Body of pancreas (tissue), 4 donors: Measurements from ENCODE around the gene SRRM4. TPM values are rescaled to one million over a fixed set of nuclear protein-coding genes. Genes with fewer than 3 reads are reported as not detected.

Experiments
- ATAC-seq: fragments of 150-250 bp; one replicate; pipeline ENCODE4 v1.9.1; 2016
- DNase-seq, 4 donors: peaks; one replicate each; pipeline ENCODE4 v3.0.0-alpha.2; 2019
- H3K27ac ChIP-seq, 4 donors: fragments of 200-600 bp; sonication (generic); 1 replicate in 3 of 4; 2 replicates in 1 of 4; pipeline versions ENCODE4 v1.5.1 to v1.6.1; 2016 to 2019; ENCODE audit warnings: mild to moderate bottlenecking in 1 of 4, mixed read lengths in 1 of 4, moderate library complexity in 1 of 4
- H3K27me3 ChIP-seq, 2 donors: fragments of 200-600 bp; sonication (generic); one replicate each; pipeline ENCODE4 v1.6.0; 2016; ENCODE audit warnings: mild to moderate bottlenecking in 1 of 2
- H3K36me3 ChIP-seq, 2 donors: fragments of 200-600 bp; sonication (generic); replicated peaks in 1 of 2; 2 replicates each; pipeline ENCODE4 v1.5.1; 2016; ENCODE audit warnings: low read depth in 2 of 2; ENCODE audit not compliant: insufficient read depth in 1 of 2
- H3K4me1 ChIP-seq: fragments of 200-600 bp; sonication (generic); one replicate; pipeline ENCODE4 v1.6.0; 2016
- H3K4me3 ChIP-seq, 2 donors: fragments of 200-600 bp; sonication (generic); 1 replicate in 1 of 2; 2 replicates in 1 of 2; pipeline ENCODE4 v1.5.1; 2016 to 2019
- H3K9me3 ChIP-seq, 3 donors: fragments of 200-600 bp; sonication (generic); 1 replicate in 2 of 3; 2 replicates in 1 of 3; pipeline ENCODE4 v1.5.1; 2016
- POLR2A ChIP-seq, 3 donors: fragments of 450-650 bp; IDR thresholded peaks; one replicate each; pipeline ENCODE4 v1.6.1; 2016; ENCODE audit warnings: antibody characterized with exemption in 3 of 3, mild to moderate bottlenecking in 2 of 3
- WGBS, 2 donors: methylation state at CpG; one replicate each; pipeline ENCODE4 v1.1.5; 2017; 5-methylcytosine and 5-hydroxymethylcytosine counted together
- intact Hi-C: fragments of 100-400 bp; cut with DNase I; formaldehyde crosslinking; loops from one replicate; pipeline ENCODE4 v1.15.1; 2023
- total RNA-seq, 2 donors: library from RNA; depleted of rRNA; stranded (reverse); fragments of >200 nt; gene quantifications; one replicate each; pipeline ENCODE4 v1.1.0, GENCODE V29; 2016
- TF ChIP-seq, protein P1 (sequence below), 7 experiments: fragments of 450-650 bp in 4 of 7; fragments of 200-600 bp in 3 of 7; sonication (generic) in 3 of 7; IDR thresholded peaks; one replicate each; pipeline ENCODE4 v1.5.1; 2016 to 2019; ENCODE audit warnings: antibody characterized with exemption in 7 of 7

SRRM4 gene
- total RNA-seq, 2 donors from 2014 or later = not detected

GRCh38 chr12:119060847-119061796, 79.8 kb downstream of the SRRM4 start:
- 10 to 12% methylated on average over 16 of the region's 16 CpGs for WGBS, 2 donors
- peaks cover 4% of the 10 kb centered on the region for H3K4me1 ChIP-seq
- DNase-seq (peak; percentile 70 to 86 (median 80)), ATAC-seq (no peak)
- H3K9me3 ChIP-seq = no peaks in the 10 kb centered on the region
- no peaks in the 10 kb centered on the region for H3K36me3 ChIP-seq
- no peaks in the 10 kb centered on the region for H3K27me3 ChIP-seq
- H3K4me3 ChIP-seq = no peak overlapping the region
- no peak overlapping the region for H3K27ac ChIP-seq
- no peak for TF ChIP-seq POLR2A (IDR thresholded peaks at IDR 0.05)
- TF ChIP-seq, protein P1, sequence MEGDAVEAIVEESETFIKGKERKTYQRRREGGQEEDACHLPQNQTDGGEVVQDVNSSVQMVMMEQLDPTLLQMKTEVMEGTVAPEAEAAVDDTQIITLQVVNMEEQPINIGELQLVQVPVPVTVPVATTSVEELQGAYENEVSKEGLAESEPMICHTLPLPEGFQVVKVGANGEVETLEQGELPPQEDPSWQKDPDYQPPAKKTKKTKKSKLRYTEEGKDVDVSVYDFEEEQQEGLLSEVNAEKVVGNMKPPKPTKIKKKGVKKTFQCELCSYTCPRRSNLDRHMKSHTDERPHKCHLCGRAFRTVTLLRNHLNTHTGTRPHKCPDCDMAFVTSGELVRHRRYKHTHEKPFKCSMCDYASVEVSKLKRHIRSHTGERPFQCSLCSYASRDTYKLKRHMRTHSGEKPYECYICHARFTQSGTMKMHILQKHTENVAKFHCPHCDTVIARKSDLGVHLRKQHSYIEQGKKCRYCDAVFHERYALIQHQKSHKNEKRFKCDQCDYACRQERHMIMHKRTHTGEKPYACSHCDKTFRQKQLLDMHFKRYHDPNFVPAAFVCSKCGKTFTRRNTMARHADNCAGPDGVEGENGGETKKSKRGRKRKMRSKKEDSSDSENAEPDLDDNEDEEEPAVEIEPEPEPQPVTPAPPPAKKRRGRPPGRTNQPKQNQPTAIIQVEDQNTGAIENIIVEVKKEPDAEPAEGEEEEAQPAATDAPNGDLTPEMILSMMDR (IDR thresholded peaks at IDR 0.05) = no peak
- intact Hi-C loops = no loop called here

DNA sequence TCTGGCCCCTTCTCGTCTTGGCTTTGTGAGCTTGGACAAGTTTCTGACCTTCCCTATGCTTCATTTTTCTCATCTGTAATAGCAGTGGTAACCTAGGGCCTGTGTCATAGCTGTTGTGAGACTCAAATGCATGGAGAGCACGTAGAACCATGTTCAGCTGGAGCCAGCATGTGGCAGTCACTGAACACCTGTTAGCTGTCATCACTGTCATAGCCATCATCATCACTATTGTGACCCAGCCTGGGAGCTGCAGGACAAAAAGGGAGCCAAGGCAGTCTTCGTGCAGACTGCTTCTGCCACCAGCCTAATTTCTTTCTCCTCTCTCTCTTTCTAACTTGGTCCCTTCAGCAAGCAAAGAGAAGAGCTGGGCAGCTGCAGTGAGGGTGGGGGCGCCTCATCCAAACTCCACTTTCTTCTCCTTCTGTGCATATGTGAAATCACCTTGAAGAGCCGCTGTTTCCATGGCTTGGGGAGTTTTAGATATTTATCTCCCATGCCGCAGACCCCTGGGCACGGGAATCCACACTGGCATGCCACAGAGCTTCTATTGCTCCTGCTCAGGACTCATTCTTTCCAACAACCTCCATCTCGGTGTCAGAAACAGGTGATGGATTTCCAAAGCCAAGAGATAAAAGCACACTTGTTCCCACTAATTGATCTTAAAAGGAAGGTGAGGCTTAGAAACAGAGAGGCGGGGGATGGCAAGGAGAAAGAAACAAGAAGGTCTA, 87.0 kb downstream of the SRRM4 start:
- WGBS, 2 donors = 25% methylated on average over 9 of the region's 9 CpGs
- Histone ChIP-seq H3K36me3 (no peaks in the 10 kb centered on the region), H3K27me3 (no peaks in the 10 kb centered on the region), H3K4me3 (no peak overlapping the region), H3K27ac (no peak overlapping the region), H3K9me3 (no peaks in the 10 kb centered on the region), H3K4me1 (peaks cover 18% of the 10 kb centered on the region)
- no peak for DNase-seq
- no peak for TF ChIP-seq POLR2A (IDR thresholded peaks at IDR 0.05)
- intact Hi-C loops = no loop called here
- ATAC-seq = no peak

DNA sequence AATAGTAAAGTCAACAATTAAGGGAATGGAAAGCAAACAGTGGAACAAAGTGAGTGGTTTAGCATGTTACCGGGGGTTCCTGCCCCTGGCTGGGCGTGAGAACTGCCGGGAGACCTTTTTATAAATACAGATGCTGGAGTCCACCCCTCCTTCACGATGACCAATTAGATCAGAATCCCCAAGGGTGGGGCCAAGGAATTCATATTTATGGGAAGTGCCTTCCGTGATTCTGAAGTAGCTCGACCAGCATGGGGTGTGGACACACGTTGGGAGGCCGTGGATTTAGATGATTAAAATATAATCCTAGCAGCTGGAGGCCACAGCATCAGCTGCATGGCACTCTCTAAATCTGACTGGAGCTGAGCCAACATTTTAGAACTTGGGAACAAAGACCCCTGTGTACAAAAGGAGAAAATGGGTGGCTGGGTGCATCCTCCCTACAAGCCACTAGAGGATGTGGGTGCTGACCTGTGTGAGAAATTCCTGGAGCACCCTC, 87.9 kb downstream of the SRRM4 start:
- Histone ChIP-seq H3K9me3 (no peaks in the 10 kb centered on the region), H3K4me1 (peaks cover 18% of the 10 kb centered on the region), H3K27me3 (no peaks in the 10 kb centered on the region), H3K27ac (no peak overlapping the region), H3K4me3 (no peak overlapping the region), H3K36me3 (no peaks in the 10 kb centered on the region)
- TF ChIP-seq POLR2A (IDR thresholded peaks at IDR 0.05) = no peak
- TF ChIP-seq, protein P1 (IDR thresholded peaks at IDR 0.05) = no peak
- DNase-seq = no peak
- ATAC-seq = no peak
- intact Hi-C loops = no loop called here
- WGBS, 2 donors = 7 to 8% methylated on average over 8 of the region's 8 CpGs

DNA sequence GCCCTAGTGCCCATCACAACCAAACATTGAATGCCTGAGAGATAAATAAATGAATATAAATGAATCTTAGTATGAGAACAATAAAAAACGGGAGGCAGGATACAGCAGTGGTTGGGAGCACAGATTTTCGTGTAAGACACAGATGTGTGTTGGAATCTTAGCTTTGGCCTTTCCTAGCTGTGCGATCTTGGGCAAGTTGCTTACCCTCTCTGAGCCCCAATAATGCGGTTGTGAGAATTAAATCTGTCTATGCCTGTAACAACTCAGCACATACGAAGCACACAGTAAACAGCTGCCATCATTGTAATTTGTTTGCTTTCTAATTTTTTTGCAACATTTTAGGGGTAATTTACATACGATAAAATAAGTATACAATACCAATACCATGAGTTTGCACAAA, 89.8 kb downstream of the SRRM4 start:
- Histone ChIP-seq H3K27ac (no peak overlapping the region), H3K27me3 (no peaks in the 10 kb centered on the region), H3K4me1 (peaks cover 18% of the 10 kb centered on the region), H3K36me3 (no peaks in the 10 kb centered on the region), H3K9me3 (no peaks in the 10 kb centered on the region), H3K4me3 (no peak overlapping the region)
- no peak for DNase-seq
- TF ChIP-seq, protein P1 (IDR thresholded peaks at IDR 0.05) = no peak
- TF ChIP-seq POLR2A (IDR thresholded peaks at IDR 0.05) = no peak
- intact Hi-C loops = no loop called here
- ATAC-seq = no peak
- WGBS, 2 donors = 82 to 83% methylated on average over 6 of the region's 6 CpGs

GRCh38 chr12:119071638-119072231, 90.4 kb downstream of the SRRM4 start:
- no peaks in the 10 kb centered on the region for H3K36me3 ChIP-seq
- TF ChIP-seq, protein P1 (IDR thresholded peaks at IDR 0.05) = no peak
- no peak for TF ChIP-seq POLR2A (IDR thresholded peaks at IDR 0.05)
- H3K27me3 ChIP-seq = no peaks in the 10 kb centered on the region
- no peaks in the 10 kb centered on the region for H3K9me3 ChIP-seq
- ATAC-seq (no peak), DNase-seq (no peak)
- 73 to 75% methylated on average over 5 of the region's 5 CpGs for WGBS, 2 donors
- no peak overlapping the region for H3K4me3 ChIP-seq
- intact Hi-C loops = no loop called here
- no peak overlapping the region for H3K27ac ChIP-seq
- H3K4me1 ChIP-seq = peaks cover 18% of the 10 kb centered on the region
